ENCODE data around the gene AFM. TPM values are rescaled to one million over a fixed set of nuclear protein-coding genes. Genes with fewer than 3 reads are reported as not detected.

AFM gene
- total and polyA plus RNA-seq, 2 of the 13 experiments (the other 11 are each of a cell fraction or from before 2014, with no cell fraction given) = 0.13 to 1.8 TPM

Small RNAs within 50 kb of the gene (small RNA-seq; reads per million reads assigned to genes)
- gene AC074250.1 (ENCODE audit: insufficient read depth in 2 of 3, insufficient read length in 3 of 3, low read depth in 2 of 3, low replicate concordance in 1 of 3) = 0 reads per million in 3 experiments

Other genes starting within 250 kb of the AFM start
- gene ANKRD17, start 222.9 kb upstream of the AFM start, total RNA-seq (2016; rRNA removed; fragmentation: Illumina TruSeq; extraction: Trizol) = 61.1 and 97.9 TPM in 2 replicates
- 48.9 and 55.7 TPM in 2 replicates for gene ANKRD17, start 222.9 kb upstream of the AFM start, polyA plus RNA-seq (2011; rRNA removed)
- gene ALB, start 77.5 kb upstream of the AFM start, total RNA-seq (2016; rRNA removed; fragmentation: Illumina TruSeq; extraction: Trizol) = 10,101 and 22,625 TPM in 2 replicates
- 22,205 and 22,259 TPM in 2 replicates for gene ALB, start 77.5 kb upstream of the AFM start, polyA plus RNA-seq (2011; rRNA removed)
- 4,406 and 9,434 TPM in 2 replicates for gene AFP, start 45.5 kb upstream of the AFM start, total RNA-seq (2016; rRNA removed; fragmentation: Illumina TruSeq; extraction: Trizol)
- gene AFP, start 45.5 kb upstream of the AFM start, polyA plus RNA-seq (2011; rRNA removed) = 12,657 and 13,105 TPM in 2 replicates
- 0.11 and 0.42 TPM in 2 replicates for gene RASSF6, start 138.7 kb downstream of the AFM start, total RNA-seq (2016; rRNA removed; fragmentation: Illumina TruSeq; extraction: Trizol)
- gene RASSF6, start 138.7 kb downstream of the AFM start, polyA plus RNA-seq (2011; rRNA removed) = 0.03 and 0.04 TPM in 2 replicates